SW480 (cell line): ENCODE measurements around the gene NEK5.
A peak's percentile ranks its signal among the peaks of the same experiment; 100 is the strongest.

Experiments
- DNase-seq: peaks from one replicate; pipeline ENCODE4 v3.0.0-alpha.2; 2016; ENCODE audit warnings: low spot score

The NEK5 gene

GRCh38 chr13:52010890-52011631, 117.8 kb downstream of the NEK5 start, which contains the start of gene ATP7B:
Gene ATP7B (minus strand): TSS chr13:52011450. CDS start chr13:52011337, 113 bp downstream.
- DNase-seq, result peak; percentile 43

- DNase-seq, result no peak
Observed at GRCh38 chr13:52009946-52010345, 118.9 kb downstream of the NEK5 start.

GRCh38 chr13:52006523-52007245, 122.2 kb downstream of the NEK5 start:
- no peak for DNase-seq

DNA sequence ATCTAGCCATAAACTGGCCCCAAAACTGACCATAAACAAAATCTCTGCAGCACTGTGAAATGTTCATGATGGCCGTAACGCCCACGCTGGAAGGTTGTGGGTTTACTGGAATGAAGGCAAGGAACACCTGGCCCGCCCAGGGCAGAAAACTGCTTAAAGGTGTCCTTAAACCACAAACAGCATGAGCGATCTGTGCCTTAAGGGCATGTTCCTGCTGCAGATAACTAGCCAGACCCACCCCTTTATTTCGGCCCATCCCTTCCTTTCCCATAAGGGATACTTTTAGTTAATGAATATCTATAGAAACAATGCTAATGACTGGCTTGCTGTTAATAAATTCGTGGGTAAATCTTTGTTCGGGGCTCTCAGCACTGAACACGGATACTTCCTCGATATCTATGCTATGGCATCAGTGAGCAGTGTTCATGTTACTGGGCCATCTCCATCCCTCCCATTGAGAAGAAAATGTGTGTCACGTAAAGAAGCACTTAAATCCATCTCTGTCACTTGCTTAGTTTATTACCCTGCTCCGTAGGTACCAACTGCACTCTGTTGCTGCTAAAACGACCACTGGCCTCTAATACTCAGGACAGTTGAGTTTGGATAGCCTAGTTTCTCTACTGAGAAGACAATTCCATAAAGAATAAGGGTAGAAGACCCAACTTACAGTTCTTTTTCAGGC, 122.9 kb downstream of the NEK5 start:
- DNase-seq, result no peak

DNA sequence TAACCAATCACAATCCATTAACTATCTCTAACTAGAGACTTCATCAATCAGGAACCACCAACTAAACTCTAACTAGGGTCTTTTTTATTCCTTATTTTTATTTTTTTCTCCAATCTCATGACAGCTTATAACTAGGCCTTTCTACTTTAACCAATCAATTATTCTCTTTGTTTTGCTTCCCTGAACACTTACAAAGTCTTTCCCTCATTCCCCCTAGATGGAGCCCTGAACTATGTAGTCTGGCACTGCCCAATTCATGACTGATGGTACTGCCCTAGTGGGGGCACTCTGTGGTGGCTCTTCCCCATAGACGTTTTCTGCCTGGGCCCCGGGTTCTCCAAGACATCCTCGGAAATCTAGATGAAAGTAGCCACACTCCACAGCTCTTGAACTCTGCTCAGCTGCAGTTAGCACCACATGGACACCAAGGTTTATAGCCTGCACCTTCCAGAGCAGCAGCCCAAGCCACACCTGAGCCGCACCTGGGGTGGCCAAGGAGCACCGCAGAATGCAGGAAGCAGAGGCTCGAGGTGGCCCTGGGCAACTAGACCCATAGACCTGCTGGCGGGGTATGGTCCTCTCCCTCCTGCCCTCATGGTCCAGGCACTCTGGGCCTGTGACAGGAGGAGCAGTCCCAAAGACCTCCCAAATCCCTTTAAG, 124.2 kb downstream of the NEK5 start:
- peak; percentile 24 for DNase-seq

DNA sequence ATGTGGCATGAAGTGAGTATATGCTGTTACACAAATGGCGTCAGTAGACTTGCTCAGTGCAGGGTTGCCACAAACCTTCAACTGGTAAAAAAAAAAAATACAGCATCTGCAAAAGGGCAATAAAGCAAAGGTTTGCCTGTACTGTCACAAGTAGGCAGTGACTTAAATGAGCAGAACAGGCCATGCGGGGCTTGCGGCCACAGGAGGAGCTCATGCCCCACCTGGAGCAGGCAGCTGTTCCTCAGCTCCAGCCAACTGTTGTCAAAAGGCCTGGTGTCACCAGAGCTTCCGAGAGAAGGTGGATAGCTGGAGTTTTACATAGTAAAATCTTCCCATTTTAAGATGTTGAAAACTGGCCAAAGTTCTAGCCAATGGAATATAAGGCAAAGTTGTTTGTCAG, 125.3 kb downstream of the NEK5 start:
- no peak for DNase-seq

GRCh38 chr13:52002361-52002760, 126.5 kb downstream of the NEK5 start:
- no peak for DNase-seq

DNA sequence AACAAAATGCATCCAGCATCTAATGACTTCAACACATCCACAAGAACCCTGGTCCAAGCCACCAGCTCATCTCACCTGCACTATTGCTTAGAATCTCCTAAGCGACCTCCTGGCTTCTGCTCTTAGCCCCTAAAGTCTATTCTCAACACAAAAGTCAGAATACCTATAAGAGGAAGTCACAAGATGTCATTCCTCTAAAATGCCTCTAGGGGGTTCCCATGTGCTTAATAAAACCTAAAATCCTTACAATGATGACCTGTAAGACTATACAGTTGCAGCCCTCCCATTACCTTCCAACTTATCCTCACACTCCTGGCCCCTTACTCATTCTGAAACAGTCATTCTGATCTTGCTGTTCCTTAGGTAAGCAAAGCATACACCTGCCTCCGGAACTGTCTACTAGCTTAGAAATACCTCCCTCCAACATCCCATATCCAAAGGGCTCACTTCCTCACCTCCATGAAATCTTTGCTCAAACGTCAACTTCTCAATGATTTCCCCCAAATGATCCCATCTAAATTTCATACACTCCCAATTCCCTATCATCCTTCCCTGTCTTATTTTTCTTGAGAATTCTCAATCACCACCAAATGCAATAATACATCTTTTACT, 127.6 kb downstream of the NEK5 start:
- DNase-seq, result peak; percentile 72

- no peak for DNase-seq
Observed at GRCh38 chr13:51999921-52000320, 129.0 kb downstream of the NEK5 start.

DNA sequence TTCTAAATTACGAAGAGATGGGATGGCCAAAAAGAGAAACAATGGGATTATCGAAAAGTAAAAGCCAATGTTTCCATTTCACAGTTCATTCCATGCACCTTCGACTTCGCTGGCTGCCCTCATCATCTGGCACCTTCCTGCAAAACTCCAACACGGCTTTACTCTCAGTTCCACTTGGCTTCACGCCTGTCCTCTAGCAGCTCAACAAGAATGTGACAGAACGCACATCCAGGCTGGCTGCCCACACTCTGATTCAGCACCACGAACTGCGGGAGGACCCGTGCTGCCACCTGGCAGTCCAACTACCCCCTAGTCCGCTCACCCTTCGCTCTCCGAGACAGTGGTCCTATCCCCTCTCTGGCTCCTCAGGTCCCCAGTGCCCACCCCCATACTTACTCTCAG, 129.4 kb downstream of the NEK5 start:
- DNase-seq, result no peak

DNA sequence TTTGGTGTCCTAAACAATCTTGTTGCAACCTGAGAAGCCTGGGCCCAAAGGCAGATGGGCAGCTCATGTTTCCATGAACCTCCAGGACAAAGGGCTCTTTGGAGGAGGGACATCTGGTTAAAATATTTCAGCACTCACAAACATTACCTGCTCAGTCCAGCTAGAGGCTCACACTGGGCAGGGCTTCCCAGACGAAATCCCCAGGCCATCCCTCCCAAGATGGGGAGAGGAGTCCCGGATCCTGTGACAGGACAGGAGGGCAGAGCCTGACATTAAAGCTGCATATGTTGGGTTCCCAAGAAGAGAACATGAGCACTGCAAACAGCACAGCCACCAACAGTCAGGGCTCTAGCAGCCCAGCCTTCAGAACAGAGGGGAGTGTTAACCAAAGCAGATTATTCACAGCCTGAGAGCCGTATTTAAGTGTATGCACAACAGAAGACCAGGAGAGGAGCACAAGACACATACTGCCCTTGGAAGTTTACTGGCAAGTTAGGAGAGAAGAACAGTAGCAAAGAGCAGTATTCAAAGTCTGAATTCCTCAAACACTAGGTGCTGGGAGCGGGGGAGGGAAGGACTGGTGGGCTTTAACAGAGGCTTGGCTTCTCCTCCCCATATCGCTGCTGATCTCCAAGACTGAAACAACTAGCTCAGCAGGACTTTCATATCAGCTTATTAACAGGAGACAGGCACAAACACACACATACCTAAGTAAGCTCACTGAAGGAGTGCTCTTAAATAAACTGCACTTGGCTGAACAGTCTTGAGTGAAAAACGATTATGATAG, 130.0 kb downstream of the NEK5 start:
- no peak for DNase-seq

GRCh38 chr13:51997641-51998330, 131.1 kb downstream of the NEK5 start:
- no peak for DNase-seq

- no peak for DNase-seq
Observed at GRCh38 chr13:51997186-51997585, 131.7 kb downstream of the NEK5 start.

DNA sequence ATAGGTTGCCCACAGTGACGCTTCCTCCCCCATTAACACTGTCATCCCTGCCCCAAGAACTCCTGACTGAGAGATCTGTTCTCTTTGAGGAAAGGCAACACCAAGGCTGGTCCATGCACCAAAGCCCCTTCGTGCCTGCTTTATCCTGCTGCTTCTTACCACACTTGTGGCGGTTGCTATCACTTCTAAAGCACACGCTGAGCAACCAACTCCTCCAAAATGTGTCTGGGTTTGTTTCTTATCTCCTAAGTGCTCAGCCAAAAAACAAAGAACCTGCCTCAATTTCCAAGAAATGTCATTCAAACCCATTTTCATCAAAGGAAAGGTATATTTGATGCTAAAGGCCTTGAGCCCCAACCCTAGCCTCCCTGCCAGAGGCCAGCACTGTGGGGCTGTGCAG, 132.2 kb downstream of the NEK5 start:
- no peak for DNase-seq

DNA sequence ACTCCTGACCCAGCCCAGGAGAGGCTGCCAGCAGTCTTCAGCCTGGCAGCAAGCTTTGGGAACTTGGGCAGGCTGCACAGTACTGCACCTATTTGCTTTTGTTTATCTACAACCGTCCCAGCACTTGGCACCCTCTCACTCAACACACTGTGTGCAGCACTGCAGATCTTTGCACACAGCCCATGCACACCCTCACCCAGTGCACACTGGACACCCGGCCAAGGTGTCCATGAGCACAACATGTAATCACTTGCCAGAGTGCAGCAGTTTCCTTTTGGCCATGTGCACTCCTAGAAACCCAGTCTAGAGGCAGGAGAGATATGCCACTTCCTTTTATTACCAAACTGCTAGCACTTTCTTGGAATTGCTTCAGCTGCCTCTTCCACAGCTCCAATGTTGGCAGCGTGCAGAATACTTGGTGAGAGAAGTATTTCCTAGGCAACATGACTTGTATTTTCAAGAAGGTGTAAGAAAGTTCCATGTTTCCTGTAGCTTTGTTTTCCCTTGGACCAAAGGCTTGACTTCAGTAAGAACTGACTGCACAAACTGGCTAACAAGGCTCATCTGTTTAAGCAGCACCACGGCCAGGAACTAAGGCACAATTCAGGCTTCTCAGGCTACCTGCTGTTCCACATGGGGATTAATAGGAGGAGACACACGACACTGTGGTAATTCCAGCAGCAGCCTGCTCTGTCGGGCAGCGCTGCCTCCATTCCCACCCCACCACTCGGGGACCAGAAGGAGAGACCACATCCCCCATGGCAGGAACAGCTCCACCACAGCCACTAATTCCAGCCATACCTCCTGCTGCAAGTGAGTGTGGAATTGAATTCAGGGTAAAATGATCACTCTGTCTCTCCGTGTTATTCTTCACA, 133.0 kb downstream of the NEK5 start:
- no peak for DNase-seq

- no peak for DNase-seq
Observed at GRCh38 chr13:51993713-51994112, 135.2 kb downstream of the NEK5 start.

DNA sequence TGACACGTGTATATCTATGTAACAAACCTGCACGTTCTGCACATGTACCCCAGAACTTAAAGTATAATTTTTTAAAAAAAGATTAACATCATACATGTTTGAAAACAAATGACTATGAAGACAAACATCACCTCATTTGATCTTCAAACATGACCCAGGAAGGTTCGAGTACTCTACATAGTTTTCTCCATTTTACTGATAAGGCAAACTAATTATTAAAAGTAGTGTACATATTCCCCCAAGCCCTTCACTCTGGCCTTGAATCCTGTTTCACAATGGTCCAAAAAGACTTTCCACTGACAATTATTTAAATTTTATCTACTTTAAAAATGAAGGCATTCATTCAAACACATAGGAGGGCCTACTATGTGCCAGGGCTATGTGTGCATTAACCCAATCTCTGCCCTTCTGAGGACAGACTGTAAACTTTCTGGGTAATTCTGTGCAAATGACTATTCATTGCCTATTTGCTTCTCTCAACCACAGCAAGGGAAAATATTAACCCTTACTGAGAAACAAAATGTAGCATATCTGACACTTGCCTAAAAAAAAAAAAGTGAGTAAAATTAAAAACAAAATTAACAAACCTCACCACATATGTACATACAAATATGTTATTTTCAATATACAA, 139.8 kb downstream of the NEK5 start:
- DNase-seq, result no peak
